A549 (cell line): ENCODE data around the gene TMEM61. TPM values are rescaled to one million over a fixed set of nuclear protein-coding genes. Genes with fewer than 3 reads are reported as not detected.

ENCODE experiments used
- ATAC-seq, 2 experiments: fragments of 200-7000 bp in 1 of 2; fragments of >200 bp in 1 of 2; cut with Nextera tagmentation in 1 of 2; cut with Tn5 transposase in 1 of 2; 3 replicates each; pipeline versions ENCODE4 v1.8.0 to v1.9.1; 2018 to 2020; ENCODE audit warnings: mild to moderate bottlenecking in 1 of 2, moderate library complexity in 1 of 2
- CTCF ChIA-PET: fragments of 300-600 bp; sonication (Branson Sonifier 250); formaldehyde crosslinking; extraction: SDS; loops from one replicate; lab custom pipeline; 2021; ENCODE audit warnings: antibody characterized with exemption, inconsistent platforms; lab: Yijun Ruan, JAX
- POLR2A ChIA-PET: fragments of 350-600 bp; formaldehyde crosslinking; extraction: SDS; loops from one replicate; lab custom pipeline; 2021; ENCODE audit warnings: antibody characterized with exemption, inconsistent platforms; lab: Yijun Ruan, JAX
- DNase-seq, 2 experiments: peaks; one replicate each; pipeline versions ENCODE4 v3.0.0 to v3.0.0-alpha.2; 2011 to 2016; ENCODE audit warnings: low read depth in 1 of 2, low spot score in 1 of 2
- FAIRE-seq: peaks from 2 replicates; lab custom pipeline; 2011; peaks lifted over from hg19 to GRCh38; lab: Jason Lieb, UNC
- H3K27ac ChIP-seq, 2 experiments: fragments of >200 bp; sonication (Bioruptor Twin); formaldehyde crosslinking; 3 replicates each; pipeline ENCODE4 v1.5.1; 2016 to 2017
- H3K4me1 ChIP-seq: fragments of >200 bp; sonication (Bioruptor Twin); formaldehyde crosslinking; 3 replicates; pipeline ENCODE4 v1.6.1; 2016
- H3K4me2 ChIP-seq: fragments of >200 bp; sonication (Bioruptor Twin); formaldehyde crosslinking; 3 replicates; pipeline ENCODE4 v1.6.1; 2016
- H3K4me3 ChIP-seq: fragments of >200 bp; sonication (Bioruptor Twin); formaldehyde crosslinking; 3 replicates; pipeline ENCODE4 v1.5.1; 2016
- H3K9me3 ChIP-seq: fragments of >200 bp; sonication (Bioruptor Twin); formaldehyde crosslinking; 3 replicates; pipeline ENCODE4 v1.6.1; 2016
- BHLHE40 ChIP-seq: IDR thresholded peaks from 2 replicates; pipeline ENCODE4 v1.6.1; 2012; ENCODE audit warnings: low read depth, low read length, inconsistent platforms
- CEBPB ChIP-seq, 2 experiments: fragments of >200 bp in 1 of 2; sonication (Bioruptor Twin) in 1 of 2; formaldehyde crosslinking in 1 of 2; IDR thresholded peaks; 2 replicates each; pipeline ENCODE4 v1.6.1; 2012 to 2016
- CHD4 ChIP-seq: fragments of 200-600 bp; sonication (generic); IDR thresholded peaks from 2 replicates; pipeline ENCODE4 v1.6.1; 2016; ENCODE audit warnings: antibody characterized with exemption, mild to moderate bottlenecking, borderline replicate concordance
- EHMT2 ChIP-seq: fragments of 200-600 bp; sonication (generic); IDR thresholded peaks from 2 replicates; pipeline ENCODE4 v1.6.1; 2016; ENCODE audit warnings: antibody characterized with exemption, low read depth, mild to moderate bottlenecking, moderate library complexity
- ESRRA ChIP-seq: fragments of 150-350 bp; IDR thresholded peaks from 2 replicates; pipeline ENCODE4 v1.6.1; 2014; ENCODE audit warnings: mild to moderate bottlenecking, low read length, borderline replicate concordance
- FOSB ChIP-seq: fragments of 250-450 bp; sonication (Bioruptor Pico); IDR thresholded peaks from 2 replicates; pipeline ENCODE4 v1.5.0; 2020; ENCODE audit warnings: mild to moderate bottlenecking, moderate library complexity
- HDAC2 ChIP-seq: fragments of 200-600 bp; sonication (generic); IDR thresholded peaks from 2 replicates; pipeline ENCODE4 v1.6.1; 2016
- HOXB5 ChIP-seq: fragments of 250-450 bp; sonication (Bioruptor Pico); IDR thresholded peaks from 2 replicates; pipeline ENCODE4 v1.5.0; 2020; ENCODE audit warnings: mild to moderate bottlenecking, moderate library complexity
- KDM5A ChIP-seq: fragments of 200-600 bp; sonication (generic); IDR thresholded peaks from 2 replicates; pipeline ENCODE4 v1.6.1; 2016; ENCODE audit warnings: antibody characterized with exemption, mild to moderate bottlenecking
- RAD21 ChIP-seq, 2 experiments: fragments of >200 bp in 1 of 2; sonication (Bioruptor Twin) in 1 of 2; formaldehyde crosslinking in 1 of 2; IDR thresholded peaks in 1 of 2; conservative IDR thresholded peaks in 1 of 2; 2 replicates in 1 of 2; 3 replicates in 1 of 2; pipeline ENCODE4 v1.6.1; 2012 to 2018; ENCODE audit warnings: inconsistent platforms in 1 of 2
- RARB ChIP-seq: fragments of 250-450 bp; sonication (Bioruptor Pico); IDR thresholded peaks from 2 replicates; pipeline ENCODE4 v1.8.0; 2021; ENCODE audit warnings: mild to moderate bottlenecking, moderate library complexity
- RCOR1 ChIP-seq: fragments of 150-350 bp; IDR thresholded peaks from 2 replicates; pipeline ENCODE4 v1.6.1; 2014; ENCODE audit warnings: antibody characterized with exemption, low read length, low read depth
- RFX5 ChIP-seq: fragments of 450-650 bp; IDR thresholded peaks from 2 replicates; pipeline ENCODE4 v1.7.1; 2014; ENCODE audit warnings: antibody characterized with exemption, mild to moderate bottlenecking, moderate library complexity
- TP53 ChIP-seq: fragments of 250-450 bp; sonication (Bioruptor Pico); IDR thresholded peaks from 2 replicates; pipeline ENCODE4 v1.5.0; 2021; ENCODE audit warnings: mild to moderate bottlenecking, moderate library complexity
- ZFP36 ChIP-seq: fragments of 450-650 bp; IDR thresholded peaks from 2 replicates; pipeline ENCODE4 v1.6.1; 2014; ENCODE audit warnings: borderline replicate concordance; ENCODE audit not compliant: partially characterized antibody
- ZNF302 ChIP-seq: fragments of 250-450 bp; sonication (Bioruptor Pico); IDR thresholded peaks from 2 replicates; pipeline ENCODE4 v1.9.0; 2021; ENCODE audit warnings: inconsistent platforms, mild to moderate bottlenecking, moderate library complexity
- ZSCAN20 ChIP-seq: fragments of 250-450 bp; sonication (Bioruptor Pico); IDR thresholded peaks from 2 replicates; pipeline ENCODE4 v1.8.0; 2022; ENCODE audit warnings: mild to moderate bottlenecking, moderate library complexity
- WGBS: methylation state at CpG from one replicate; pipeline ENCODE4 v1.1.6; 2017; ENCODE audit errors: missing lambda C conversion rate; 5-methylcytosine and 5-hydroxymethylcytosine counted together
- polyA plus RNA-seq, 4 experiments: library from polyadenylated mRNA; depleted of rRNA in 3 of 4; stranded (reverse); fragments of >200 nt; fragmentation: RNase III in 1 of 4; extraction: RNeasy Plus Mini Kit Qiagen cat#74134 plus additional on column Dnase treatment in 1 of 4; gene quantifications; 2 replicates in 3 of 4; 3 replicates in 1 of 4; pipeline ENCODE4 v1.2.3, GENCODE V29; 2011 to 2017
- TF ChIP-seq, protein P1 (sequence below): IDR thresholded peaks from 2 replicates; pipeline ENCODE4 v1.6.1; 2012; ENCODE audit warnings: low read depth, borderline replicate concordance
- TF ChIP-seq, protein P2 (sequence below): fragments of 150-350 bp; IDR thresholded peaks from 2 replicates; pipeline ENCODE4 v1.6.1; 2014; ENCODE audit warnings: low read depth, mild to moderate bottlenecking, low read length
- TF ChIP-seq, protein P3 (sequence below): fragments of >200 bp; sonication (Bioruptor Twin); formaldehyde crosslinking; IDR thresholded peaks from 3 replicates; pipeline ENCODE4 v1.5.1; 2016
- TF ChIP-seq, protein P4 (sequence below): IDR thresholded peaks from 2 replicates; pipeline ENCODE4 v1.6.1; 2012
- TF ChIP-seq, protein P5 (sequence below): fragments of 450-650 bp; IDR thresholded peaks from 2 replicates; pipeline ENCODE4 v1.6.1; 2014; ENCODE audit warnings: antibody characterized with exemption
- TF ChIP-seq, protein P6 (sequence below): fragments of 250-450 bp; sonication (Bioruptor Pico); IDR thresholded peaks from 2 replicates; pipeline ENCODE4 v1.5.0; 2020; ENCODE audit warnings: low read depth, mild to moderate bottlenecking, moderate library complexity

TMEM61 gene
- polyA plus RNA-seq, 2 of the 4 experiments (the other 2 are of a cell fraction), result 0.06 to 0.10 TPM

DNA sequence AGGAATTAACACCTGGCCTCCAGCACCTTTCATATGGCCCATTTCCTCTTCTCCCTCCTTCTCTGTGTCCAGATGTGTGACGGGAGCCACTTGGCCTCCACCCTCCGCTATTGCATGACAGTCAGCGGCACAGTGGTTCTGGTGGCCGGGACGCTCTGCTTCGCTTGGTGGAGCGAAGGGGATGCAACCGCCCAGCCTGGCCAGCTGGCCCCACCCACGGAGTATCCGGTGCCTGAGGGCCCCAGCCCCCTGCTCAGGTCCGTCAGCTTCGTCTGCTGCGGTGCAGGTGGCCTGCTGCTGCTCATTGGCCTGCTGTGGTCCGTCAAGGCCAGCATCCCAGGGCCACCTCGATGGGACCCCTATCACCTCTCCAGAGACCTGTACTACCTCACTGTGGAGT is 5.6 kb downstream of the TMEM61 start:
- ChIA-PET CTCF (interaction anchor here (2.5 to 20.8 kb wide), 4 partner anchors 11 to 40 kb away, joined by 8 to 451 read pairs (median 21); no protein-coding TSS in a partner anchor), POLR2A (no interaction called here)

DNA sequence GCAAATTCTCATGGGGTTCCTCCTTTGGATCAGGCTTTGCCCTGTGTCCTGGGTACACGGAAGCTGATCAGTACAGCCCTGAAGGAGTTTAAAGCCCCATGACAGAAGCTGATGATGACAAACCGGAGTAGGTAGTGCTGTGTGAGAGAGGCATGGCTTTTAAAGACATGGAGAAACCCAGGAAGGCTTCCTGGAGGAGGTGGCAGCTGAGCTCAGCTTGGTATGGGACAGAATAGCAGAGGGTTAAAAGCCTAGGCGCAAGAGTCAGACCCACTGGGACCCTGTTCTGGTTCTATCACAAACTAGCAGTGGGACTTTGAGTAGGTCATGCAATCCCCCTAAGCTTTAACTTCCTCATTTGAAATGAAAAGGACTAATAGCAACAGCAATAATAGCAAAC is 6.1 kb downstream of the TMEM61 start:
- POLR2A ChIA-PET, result no interaction called here
- WGBS, result 61% methylated on average over 3 of the region's 3 CpGs
- no peaks in the 10 kb centered on the region for H3K4me1 ChIP-seq
- no peak overlapping the region; a peak in 1 of 6 replicates for H3K27ac ChIP-seq
- ATAC-seq (no peak), FAIRE-seq (no peak), DNase-seq (no peak)
- H3K4me2 ChIP-seq, result no peak overlapping the region
- TF ChIP-seq ZFP36, result peak; percentile 93
- TF ChIP-seq TP53, result no peak
- H3K9me3 ChIP-seq, result no peaks in the 10 kb centered on the region
- no peak overlapping the region for H3K4me3 ChIP-seq
- CTCF ChIA-PET, result interaction anchor here (1.5 to 20.8 kb wide), 5 partner anchors 10 to 41 kb away, joined by 4 to 451 read pairs (median 14); no protein-coding TSS in a partner anchor

More for the DNA sequence above, 5.6 kb downstream of the TMEM61 start:
- TF ChIP-seq BHLHE40, result no peak
- no peak for TF ChIP-seq EHMT2
- TF ChIP-seq, protein P1, sequence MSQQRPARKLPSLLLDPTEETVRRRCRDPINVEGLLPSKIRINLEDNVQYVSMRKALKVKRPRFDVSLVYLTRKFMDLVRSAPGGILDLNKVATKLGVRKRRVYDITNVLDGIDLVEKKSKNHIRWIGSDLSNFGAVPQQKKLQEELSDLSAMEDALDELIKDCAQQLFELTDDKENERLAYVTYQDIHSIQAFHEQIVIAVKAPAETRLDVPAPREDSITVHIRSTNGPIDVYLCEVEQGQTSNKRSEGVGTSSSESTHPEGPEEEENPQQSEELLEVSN, result no peak
- TF ChIP-seq HOXB5 (CRISPR knock-in tag), result no peak
- Histone ChIP-seq H3K4me3 (no peak overlapping the region), H3K27ac (no peak overlapping the region), H3K9me3 (no peaks in the 10 kb centered on the region), H3K4me2 (no peak overlapping the region), H3K4me1 (no peaks in the 10 kb centered on the region)
- ATAC-seq (no peak), DNase-seq (no peak), FAIRE-seq (no peak)
- 83% methylated on average over 8 of the region's 15 CpGs for WGBS

DNA sequence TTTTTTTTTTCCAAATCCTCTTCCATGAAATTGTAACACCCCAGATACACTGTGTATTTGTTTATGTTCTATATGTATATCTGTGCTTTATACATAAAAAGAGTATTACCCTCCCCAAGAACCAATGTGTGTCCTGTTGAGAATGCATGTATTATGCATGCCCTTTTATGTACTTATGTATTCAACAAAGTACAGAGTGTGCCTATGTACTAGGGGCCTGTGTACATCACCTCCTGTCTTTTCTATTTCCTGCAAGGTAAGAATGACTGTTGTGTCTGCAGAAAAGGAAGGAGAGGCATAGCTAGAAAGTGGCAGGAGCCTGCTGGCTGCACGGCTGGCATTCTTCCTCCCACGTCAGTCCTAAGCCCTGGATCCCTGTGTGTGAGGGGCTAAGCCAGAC is 7.0 kb downstream of the TMEM61 start:
- ChIA-PET POLR2A (no interaction called here), CTCF (interaction anchor here (1.5 to 20.8 kb wide), 4 partner anchors 9 to 42 kb away, joined by 4 to 451 read pairs (median 21); no protein-coding TSS in a partner anchor)
- Histone ChIP-seq H3K4me2 (no peak overlapping the region), H3K4me3 (no peak overlapping the region), H3K9me3 (no peaks in the 10 kb centered on the region), H3K4me1 (no peaks in the 10 kb centered on the region), H3K27ac (no peak overlapping the region; a peak in 1 of 6 replicates)
- FAIRE-seq, result no peak
- TF ChIP-seq ESRRA (no peak), FOSB (CRISPR knock-in tag) (no peak), EHMT2 (no peak), BHLHE40 (no peak), RARB (no peak), RAD21 (conservative IDR thresholded peaks at IDR 0.05 in 1 of 2, IDR thresholded peaks at IDR 0.05 in 1 of 2) (no peak), ZNF302 (CRISPR knock-in tag) (no peak), CEBPB (IDR thresholded peaks at IDR 0.05) (no peak), HDAC2 (no peak), RCOR1 (no peak), KDM5A (no peak), RFX5 (no peak), ZSCAN20 (no peak), CHD4 (no peak)
- TF ChIP-seq, protein P2, sequence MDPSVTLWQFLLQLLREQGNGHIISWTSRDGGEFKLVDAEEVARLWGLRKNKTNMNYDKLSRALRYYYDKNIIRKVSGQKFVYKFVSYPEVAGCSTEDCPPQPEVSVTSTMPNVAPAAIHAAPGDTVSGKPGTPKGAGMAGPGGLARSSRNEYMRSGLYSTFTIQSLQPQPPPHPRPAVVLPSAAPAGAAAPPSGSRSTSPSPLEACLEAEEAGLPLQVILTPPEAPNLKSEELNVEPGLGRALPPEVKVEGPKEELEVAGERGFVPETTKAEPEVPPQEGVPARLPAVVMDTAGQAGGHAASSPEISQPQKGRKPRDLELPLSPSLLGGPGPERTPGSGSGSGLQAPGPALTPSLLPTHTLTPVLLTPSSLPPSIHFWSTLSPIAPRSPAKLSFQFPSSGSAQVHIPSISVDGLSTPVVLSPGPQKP, result no peak
- TF ChIP-seq, protein P1, result no peak
- TF ChIP-seq, protein P3, sequence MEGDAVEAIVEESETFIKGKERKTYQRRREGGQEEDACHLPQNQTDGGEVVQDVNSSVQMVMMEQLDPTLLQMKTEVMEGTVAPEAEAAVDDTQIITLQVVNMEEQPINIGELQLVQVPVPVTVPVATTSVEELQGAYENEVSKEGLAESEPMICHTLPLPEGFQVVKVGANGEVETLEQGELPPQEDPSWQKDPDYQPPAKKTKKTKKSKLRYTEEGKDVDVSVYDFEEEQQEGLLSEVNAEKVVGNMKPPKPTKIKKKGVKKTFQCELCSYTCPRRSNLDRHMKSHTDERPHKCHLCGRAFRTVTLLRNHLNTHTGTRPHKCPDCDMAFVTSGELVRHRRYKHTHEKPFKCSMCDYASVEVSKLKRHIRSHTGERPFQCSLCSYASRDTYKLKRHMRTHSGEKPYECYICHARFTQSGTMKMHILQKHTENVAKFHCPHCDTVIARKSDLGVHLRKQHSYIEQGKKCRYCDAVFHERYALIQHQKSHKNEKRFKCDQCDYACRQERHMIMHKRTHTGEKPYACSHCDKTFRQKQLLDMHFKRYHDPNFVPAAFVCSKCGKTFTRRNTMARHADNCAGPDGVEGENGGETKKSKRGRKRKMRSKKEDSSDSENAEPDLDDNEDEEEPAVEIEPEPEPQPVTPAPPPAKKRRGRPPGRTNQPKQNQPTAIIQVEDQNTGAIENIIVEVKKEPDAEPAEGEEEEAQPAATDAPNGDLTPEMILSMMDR, result no peak
- TF ChIP-seq, protein P4, sequence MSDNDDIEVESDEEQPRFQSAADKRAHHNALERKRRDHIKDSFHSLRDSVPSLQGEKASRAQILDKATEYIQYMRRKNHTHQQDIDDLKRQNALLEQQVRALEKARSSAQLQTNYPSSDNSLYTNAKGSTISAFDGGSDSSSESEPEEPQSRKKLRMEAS, result no peak
- TF ChIP-seq, protein P5, sequence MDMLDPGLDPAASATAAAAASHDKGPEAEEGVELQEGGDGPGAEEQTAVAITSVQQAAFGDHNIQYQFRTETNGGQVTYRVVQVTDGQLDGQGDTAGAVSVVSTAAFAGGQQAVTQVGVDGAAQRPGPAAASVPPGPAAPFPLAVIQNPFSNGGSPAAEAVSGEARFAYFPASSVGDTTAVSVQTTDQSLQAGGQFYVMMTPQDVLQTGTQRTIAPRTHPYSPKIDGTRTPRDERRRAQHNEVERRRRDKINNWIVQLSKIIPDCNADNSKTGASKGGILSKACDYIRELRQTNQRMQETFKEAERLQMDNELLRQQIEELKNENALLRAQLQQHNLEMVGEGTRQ, result no peak
- TF ChIP-seq, protein P6, sequence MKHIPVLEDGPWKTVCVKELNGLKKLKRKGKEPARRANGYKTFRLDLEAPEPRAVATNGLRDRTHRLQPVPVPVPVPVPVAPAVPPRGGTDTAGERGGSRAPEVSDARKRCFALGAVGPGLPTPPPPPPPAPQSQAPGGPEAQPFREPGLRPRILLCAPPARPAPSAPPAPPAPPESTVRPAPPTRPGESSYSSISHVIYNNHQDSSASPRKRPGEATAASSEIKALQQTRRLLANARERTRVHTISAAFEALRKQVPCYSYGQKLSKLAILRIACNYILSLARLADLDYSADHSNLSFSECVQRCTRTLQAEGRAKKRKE (CRISPR knock-in tag), result no peak
- no peak for ATAC-seq
- no peak for DNase-seq
- 61% methylated on average over 2 of the region's 2 CpGs for WGBS
